ENCODE measurements around the gene AKAP8L. TPM values are rescaled to one million over a fixed set of nuclear protein-coding genes. Genes with fewer than 3 reads are reported as not detected.

AKAP8L gene
- total RNA-seq, 4 donors from 2014 or later, result 129 to 275 (median 247) TPM

DNA sequence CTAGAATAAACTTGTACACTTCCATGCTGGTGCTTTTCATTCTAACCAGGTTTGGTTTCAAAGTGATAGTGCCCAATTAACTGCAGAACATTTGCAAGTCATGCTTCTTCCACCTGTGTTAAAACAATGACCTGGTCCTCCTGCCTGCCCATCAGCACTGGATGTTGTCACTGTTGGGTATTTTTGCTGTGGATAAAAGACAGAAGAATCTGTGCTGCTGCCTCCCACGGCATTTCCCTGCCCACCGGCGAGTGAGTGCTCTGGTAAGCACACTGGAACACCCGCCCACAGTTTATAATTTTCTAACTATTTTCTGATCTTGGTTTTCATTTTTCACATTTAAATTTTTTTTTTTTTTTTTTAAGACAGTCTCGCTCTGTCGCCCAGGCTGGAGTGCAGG, 36.9 kb downstream of the AKAP8L start:
- Histone ChIP-seq H3K36me3 (peaks cover 0 to 6% (median 0%) of the 10 kb centered on the region in 3 donors), H3K27me3 (no peaks in the 10 kb centered on the region), H3K9me3 (no peaks in the 10 kb centered on the region), H3K27ac (no peak overlapping the region), H3K4me3 (no peak overlapping the region), H3K4me1 (peaks cover 3 to 22% (median 16%) of the 10 kb centered on the region in 4 donors)
- TF ChIP-seq POLR2A (IDR thresholded peaks at IDR 0.05) (no peak), CTCF (IDR thresholded peaks at IDR 0.05) (no peak)
- no peak for DNase-seq

GRCh38 chr19:15381429-15381828, 37.4 kb downstream of the AKAP8L start:
- Histone ChIP-seq H3K27ac (no peak overlapping the region), H3K27me3 (no peaks in the 10 kb centered on the region), H3K4me3 (no peak overlapping the region), H3K9me3 (no peaks in the 10 kb centered on the region), H3K4me1 (peaks cover 4 to 26% (median 16%) of the 10 kb centered on the region in 4 donors), H3K36me3 (peaks cover 0 to 4% (median 0%) of the 10 kb centered on the region in 3 donors)
- no peak for DNase-seq
- TF ChIP-seq POLR2A (IDR thresholded peaks at IDR 0.05) (no peak), CTCF (IDR thresholded peaks at IDR 0.05) (no peak)

DNA sequence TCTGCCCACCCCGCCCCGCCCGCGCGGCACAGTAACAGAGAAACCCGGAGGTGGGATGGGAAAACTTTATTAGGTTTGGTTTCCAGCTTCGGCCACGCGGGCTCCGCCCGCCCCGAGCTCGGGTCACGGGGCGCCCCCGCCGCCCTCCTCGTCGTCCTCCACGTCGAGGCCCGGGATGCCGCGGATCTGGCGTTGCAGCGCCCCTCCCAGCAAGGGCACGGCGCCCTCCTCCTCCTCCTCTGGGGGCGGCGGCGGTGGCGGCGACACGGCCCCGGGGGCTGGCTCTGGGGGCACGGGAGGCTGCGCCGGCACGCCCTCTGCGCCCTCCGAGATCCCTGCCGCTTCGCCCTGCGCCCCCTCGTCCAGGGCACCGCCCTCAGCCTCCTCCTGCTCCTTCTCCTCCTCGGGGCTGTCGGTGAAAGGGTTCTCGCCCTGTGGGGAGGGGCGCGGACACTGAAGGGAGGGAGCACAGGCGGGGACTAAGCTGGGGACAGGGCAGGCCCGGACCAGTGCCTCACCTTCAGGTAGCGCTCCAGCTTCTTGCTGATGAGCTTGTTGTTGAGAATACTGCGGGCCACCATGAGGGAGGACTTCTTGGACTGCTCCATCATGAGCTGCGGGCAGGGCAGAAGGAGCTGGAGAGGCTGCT, 38.7 kb downstream of the AKAP8L start:
- Histone ChIP-seq H3K4me3 (peak overlapping the region; percentile 89 to 98 (median 94)), H3K27ac (peak overlapping the region; percentile 94 to 99 (median 94)), H3K36me3 (no peaks in the 10 kb centered on the region), H3K4me1 (peaks cover 4 to 33% (median 16%) of the 10 kb centered on the region in 4 donors), H3K27me3 (no peaks in the 10 kb centered on the region), H3K9me3 (no peaks in the 10 kb centered on the region)
- DNase-seq, result peak; percentile 36 to 80 (median 76)
- no peak for TF ChIP-seq CTCF (IDR thresholded peaks at IDR 0.05)
- peak in 1 of 2 donors; percentile 14 for TF ChIP-seq POLR2A (IDR thresholded peaks at IDR 0.05)

DNA sequence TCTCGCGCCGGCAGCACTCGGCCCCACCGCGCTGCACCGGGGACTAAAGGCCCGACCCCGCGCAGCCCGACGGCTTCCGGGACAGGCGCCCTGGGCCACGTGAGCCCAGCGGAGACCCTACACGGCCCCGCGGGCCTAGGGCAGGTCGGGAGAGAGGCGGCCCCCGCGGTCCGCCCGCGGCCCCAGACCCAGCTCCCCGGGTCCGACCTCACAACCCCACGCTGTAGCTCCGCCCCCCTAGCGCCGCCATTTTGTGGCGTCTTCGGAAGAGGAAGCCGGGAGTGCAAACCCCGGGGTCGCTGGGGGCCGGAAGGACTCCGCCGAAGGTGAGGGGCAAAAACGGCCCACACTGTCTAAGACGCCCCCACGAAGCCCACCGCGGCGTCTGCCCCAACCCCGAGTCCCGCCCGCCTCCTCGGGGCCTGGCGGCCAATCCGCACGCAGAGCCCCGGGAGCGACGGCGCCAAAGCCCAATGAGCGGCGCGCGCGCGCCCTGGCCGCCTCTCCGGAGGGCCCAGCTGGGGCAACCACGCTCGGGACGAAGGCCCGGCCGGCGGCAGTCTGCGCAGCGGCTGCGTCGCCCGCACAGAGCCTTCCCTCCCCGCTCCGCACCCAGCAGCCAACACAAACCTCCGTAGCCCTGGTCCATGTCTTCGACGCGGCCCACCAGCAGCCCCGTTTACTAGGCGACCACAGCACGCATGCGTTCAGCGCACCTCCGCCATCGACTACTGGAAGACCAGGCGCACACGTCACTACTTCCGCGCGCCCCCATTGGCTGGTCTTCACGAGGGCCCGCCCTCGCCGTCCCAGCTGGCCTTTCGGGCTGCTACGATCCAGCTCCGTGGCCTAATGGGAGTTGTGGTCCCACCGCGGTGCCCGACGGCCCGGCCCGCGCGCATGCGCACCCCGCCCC, 39.4 kb downstream of the AKAP8L start, which contains the start of gene AKAP8:
Gene AKAP8 (minus strand): TSS at position 705 of the 916 bp plus-strand sequence. CDS start 56 bp downstream, at position 649.
- peak; percentile 97 to 99 (median 99) for DNase-seq
- Histone ChIP-seq H3K27me3 (no peaks in the 10 kb centered on the region), H3K27ac (peak within 1 kb of the TSS; percentile 94 to 99 (median 94)), H3K9me3 (no peaks in the 10 kb centered on the region), H3K4me1 (peaks cover 4 to 41% (median 17%) of the 10 kb centered on the region in 4 donors), H3K4me3 (peak within 1 kb of the TSS; percentile 89 to 98 (median 94)), H3K36me3 (peaks cover 0 to 4% (median 0%) of the 10 kb centered on the region in 3 donors)
- TF ChIP-seq CTCF (IDR thresholded peaks at IDR 0.05) (no peak), POLR2A (IDR thresholded peaks at IDR 0.05) (peak; percentile 58 to 82)

DNA sequence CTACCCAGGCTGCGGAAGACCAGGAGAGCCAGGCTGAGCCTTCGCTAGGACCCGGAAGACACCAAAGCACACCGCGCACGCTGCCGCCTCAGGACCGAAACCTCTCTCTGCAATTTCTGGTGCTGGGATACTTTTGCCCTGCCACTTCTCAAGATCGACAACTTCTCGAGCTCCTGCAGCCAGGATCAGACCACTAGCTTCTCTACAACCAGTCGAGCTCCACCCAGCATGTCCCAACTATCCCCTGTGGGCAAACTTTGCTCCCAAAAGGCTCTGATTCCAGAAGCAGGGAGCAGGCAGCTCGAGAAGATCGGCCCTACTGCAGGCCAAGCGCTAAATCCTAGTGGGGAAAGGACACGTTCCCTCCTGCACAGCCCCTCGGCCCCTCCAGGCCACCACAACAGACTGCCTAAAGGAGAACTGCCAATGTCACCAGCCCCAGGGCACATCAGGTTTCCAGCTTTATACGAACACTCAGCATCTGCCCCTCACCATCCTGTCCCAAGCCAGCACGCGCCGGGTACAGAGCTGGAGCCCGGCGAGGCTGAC, 40.2 kb downstream of the AKAP8L start:
- peak overlapping the region; percentile 89 to 98 (median 94) for H3K4me3 ChIP-seq
- H3K27ac ChIP-seq, result peak overlapping the region; percentile 94 to 99 (median 94)
- no peaks in the 10 kb centered on the region for H3K27me3 ChIP-seq
- DNase-seq, result peak; percentile 59 to 78 (median 76)
- peaks cover 4 to 44% (median 18%) of the 10 kb centered on the region in 4 donors for H3K4me1 ChIP-seq
- no peak for TF ChIP-seq POLR2A (IDR thresholded peaks at IDR 0.05)
- TF ChIP-seq CTCF (IDR thresholded peaks at IDR 0.05), result no peak
- H3K9me3 ChIP-seq, result no peaks in the 10 kb centered on the region
- peaks cover 0 to 11% (median 0%) of the 10 kb centered on the region in 3 donors for H3K36me3 ChIP-seq

All from Peyer's patch (tissue), 4 donors.